ENCODE data around the gene TULP4.

- TF ChIP-seq EZH2 (IDR thresholded peaks at IDR 0.05) (no peak), POLR2AphosphoS5 (IDR thresholded peaks at IDR 0.05; ENCODE audit: borderline replicate concordance, low read depth, low read length) (no peak)
Measured at GRCh38 chr6:158485431-158485830, 173.2 kb downstream of the TULP4 start.

All from SK-N-MC (cell line).